Breast epithelium (tissue), 3 donors: ENCODE data around the gene TYW3.

Experiments
- CTCF ChIP-seq, 3 donors: fragments of 450-650 bp; IDR thresholded peaks; one replicate each; pipeline ENCODE4 v1.5.1; 2016 to 2017; ENCODE audit warnings: antibody characterized with exemption in 3 of 3, mild to moderate bottlenecking in 3 of 3, moderate library complexity in 3 of 3
- POLR2A ChIP-seq: fragments of 450-650 bp; IDR thresholded peaks from one replicate; pipeline ENCODE4 v1.6.1; 2016; ENCODE audit warnings: antibody characterized with exemption, mild to moderate bottlenecking, moderate library complexity
- POLR2AphosphoS5 ChIP-seq, 3 donors: sonication (generic); formaldehyde crosslinking; IDR thresholded peaks; one replicate each; pipeline ENCODE4 v1.6.1; 2017; ENCODE audit warnings: antibody characterized with exemption in 3 of 3

- peak; percentile 25 for TF ChIP-seq POLR2A
- TF ChIP-seq CTCF (IDR thresholded peaks at IDR 0.05), result peak in 1 of 3 donors; percentile 20
- peak; percentile 72 to 85 (median 84) for TF ChIP-seq POLR2AphosphoS5 (IDR thresholded peaks at IDR 0.05)
Measured at GRCh38 chr1:74732960-74733603, at the start of gene TYW3, which contains the start of gene CRYZ.
